HG02981 (cell line): Measurements from ENCODE around the gene TAGAP.

ENCODE experiments used
- ATAC-seq: cut with Tn5 transposase; IDR thresholded peaks from one replicate; pipeline ENCODE4 v1.9.1; 2021; ENCODE audit warnings: mild to moderate bottlenecking, moderate library complexity; ENCODE audit not compliant: unreplicated experiment

The TAGAP gene, protein sequence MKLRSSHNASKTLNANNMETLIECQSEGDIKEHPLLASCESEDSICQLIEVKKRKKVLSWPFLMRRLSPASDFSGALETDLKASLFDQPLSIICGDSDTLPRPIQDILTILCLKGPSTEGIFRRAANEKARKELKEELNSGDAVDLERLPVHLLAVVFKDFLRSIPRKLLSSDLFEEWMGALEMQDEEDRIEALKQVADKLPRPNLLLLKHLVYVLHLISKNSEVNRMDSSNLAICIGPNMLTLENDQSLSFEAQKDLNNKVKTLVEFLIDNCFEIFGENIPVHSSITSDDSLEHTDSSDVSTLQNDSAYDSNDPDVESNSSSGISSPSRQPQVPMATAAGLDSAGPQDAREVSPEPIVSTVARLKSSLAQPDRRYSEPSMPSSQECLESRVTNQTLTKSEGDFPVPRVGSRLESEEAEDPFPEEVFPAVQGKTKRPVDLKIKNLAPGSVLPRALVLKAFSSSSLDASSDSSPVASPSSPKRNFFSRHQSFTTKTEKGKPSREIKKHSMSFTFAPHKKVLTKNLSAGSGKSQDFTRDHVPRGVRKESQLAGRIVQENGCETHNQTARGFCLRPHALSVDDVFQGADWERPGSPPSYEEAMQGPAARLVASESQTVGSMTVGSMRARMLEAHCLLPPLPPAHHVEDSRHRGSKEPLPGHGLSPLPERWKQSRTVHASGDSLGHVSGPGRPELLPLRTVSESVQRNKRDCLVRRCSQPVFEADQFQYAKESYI

DNA sequence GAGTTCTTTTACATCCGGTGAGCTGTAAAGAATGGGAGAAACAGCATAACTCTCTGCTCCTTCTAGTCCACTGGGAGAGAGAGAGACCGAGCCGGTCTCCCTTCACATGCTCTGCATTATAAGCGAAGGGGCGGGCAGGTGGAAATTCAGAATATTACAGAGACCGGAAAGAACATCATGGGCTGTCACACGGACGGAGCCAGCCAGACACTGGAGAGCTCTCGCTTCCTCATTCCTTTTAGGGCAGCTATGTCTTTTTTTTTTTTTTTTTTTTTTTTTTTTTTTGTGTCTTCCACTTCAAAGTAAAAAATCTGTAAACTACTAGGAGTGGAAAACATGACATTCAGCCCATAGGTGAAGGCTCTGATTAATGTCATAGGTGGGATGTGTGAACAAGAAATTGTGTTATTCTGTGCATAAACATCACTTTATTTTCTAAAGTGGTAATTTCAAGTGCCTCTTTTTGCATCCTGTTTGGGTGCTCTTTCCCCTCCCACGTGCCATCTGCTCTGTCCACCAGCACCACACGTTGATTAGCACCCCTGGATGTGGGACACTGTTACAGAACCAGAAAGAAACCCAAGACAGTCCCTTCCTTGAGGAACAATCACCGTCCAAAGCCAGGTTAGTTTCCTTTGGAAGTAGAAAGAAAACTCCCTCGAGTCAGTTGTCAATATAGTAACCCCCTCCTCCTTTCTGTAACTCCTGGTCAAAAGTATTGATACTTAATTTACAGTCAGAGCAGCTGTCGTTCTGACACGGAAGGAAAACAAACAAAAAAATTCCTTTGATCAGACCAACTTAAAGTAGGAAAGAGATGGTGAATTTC lies at the start of gene TAGAP:
Gene TAGAP, minus strand, starts transcription at position 93 of the 829 bp plus-strand sequence. CDS start 845 bp downstream, outside the sequence.
- peak; percentile 70 for ATAC-seq

- no peak for ATAC-seq
Observed at GRCh38 chr6:159093609-159094443, 49.0 kb upstream of the TAGAP start.

DNA sequence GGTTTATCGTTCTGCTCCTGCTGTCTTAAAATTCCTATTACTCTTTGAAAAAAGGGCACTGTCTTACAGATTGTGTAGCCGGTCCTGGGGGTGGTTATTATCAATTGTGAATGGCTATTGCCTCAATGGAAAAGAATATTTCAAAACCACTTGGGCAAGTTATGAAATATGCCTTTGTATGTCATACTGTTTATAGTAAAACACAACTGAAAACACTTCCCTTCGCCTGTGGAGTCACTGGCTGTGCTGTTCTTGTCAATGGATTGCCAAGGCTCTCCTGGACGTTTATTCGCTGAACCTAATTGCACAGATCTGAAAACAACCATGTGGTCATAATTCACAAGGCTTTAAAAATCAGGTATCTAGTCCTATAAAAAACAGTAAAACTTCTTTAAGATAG lies 47.8 kb upstream of the TAGAP start:
- no peak for ATAC-seq

- ATAC-seq = no peak
Observed at GRCh38 chr6:159090530-159091480, 46.0 kb upstream of the TAGAP start.

DNA sequence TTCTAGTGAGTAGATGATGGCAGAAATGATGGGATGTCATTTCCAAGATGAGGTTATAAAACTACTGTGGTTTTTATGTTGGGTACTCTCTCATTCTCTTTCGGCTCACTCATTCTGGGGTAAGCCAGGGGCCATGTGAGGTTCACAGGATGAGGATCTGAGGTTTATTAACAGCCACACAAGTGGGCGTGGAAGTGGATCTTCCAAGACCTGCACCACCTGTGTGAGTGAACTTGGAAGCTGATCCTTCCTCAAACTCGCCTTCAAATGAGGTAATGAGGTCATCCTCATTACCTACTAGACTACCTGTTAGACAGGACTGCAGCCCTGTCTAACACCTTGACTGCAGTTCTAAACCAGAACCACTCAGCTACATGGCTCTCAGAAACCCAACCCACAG lies 45.1 kb upstream of the TAGAP start:
- no peak for ATAC-seq

- no peak for ATAC-seq
Observed at GRCh38 chr6:159089443-159089842, 44.7 kb upstream of the TAGAP start.

GRCh38 chr6:159086033-159086618 lies 41.3 kb upstream of the TAGAP start:
- ATAC-seq = no peak

GRCh38 chr6:159085396-159085895 lies 40.7 kb upstream of the TAGAP start:
- no peak for ATAC-seq

DNA sequence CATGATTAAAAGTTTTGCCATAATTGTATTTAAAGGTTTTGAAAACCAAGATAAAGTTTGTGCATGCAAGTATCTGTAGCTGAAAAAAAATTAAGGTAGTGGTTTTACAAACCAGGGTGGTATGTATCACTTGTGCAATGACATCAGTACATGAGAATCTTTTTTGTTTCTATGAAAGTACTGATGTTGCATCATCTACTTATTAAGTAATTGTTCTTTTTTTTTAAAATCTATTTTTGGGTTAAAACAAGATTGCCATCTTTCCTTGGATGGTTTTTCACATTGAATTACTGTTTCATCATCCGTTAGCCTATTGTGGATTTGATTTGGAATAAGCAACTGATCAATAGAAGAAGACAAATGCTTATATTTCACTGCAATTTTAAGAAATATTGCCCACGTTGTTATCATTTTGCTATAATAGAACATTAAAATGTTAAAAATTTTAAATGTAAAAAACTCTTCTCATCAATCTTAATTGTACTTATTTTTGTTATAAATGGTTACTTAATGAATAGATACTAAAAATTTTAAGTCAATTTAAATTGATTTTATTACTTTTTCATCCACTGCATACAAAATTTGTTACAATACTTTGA lies 39.8 kb upstream of the TAGAP start:
- ATAC-seq = no peak

DNA sequence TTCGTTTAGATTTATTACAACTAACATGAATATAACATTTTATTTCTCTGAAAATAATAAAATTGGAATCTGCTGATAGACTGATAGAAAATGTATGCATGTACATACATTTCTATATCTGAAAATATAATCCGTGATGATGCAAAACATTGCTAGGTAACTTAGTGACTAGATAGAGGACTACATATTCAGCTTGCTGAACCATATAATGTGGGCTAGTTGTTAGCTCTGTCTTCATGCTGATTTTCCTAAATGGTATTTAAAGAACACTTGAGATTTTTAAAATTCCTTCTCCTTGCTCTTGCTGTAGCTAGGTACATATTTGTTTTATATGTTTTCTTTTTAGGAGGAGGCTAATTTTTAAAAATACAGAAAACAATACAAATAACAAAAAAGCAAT lies 38.4 kb upstream of the TAGAP start:
- no peak for ATAC-seq

- no peak for ATAC-seq
Observed at GRCh38 chr6:159082039-159082815, 37.4 kb upstream of the TAGAP start.

GRCh38 chr6:159080217-159080976 lies 35.6 kb upstream of the TAGAP start:
- no peak for ATAC-seq

- no peak for ATAC-seq
Observed at GRCh38 chr6:159079367-159079766, 34.6 kb upstream of the TAGAP start.

DNA sequence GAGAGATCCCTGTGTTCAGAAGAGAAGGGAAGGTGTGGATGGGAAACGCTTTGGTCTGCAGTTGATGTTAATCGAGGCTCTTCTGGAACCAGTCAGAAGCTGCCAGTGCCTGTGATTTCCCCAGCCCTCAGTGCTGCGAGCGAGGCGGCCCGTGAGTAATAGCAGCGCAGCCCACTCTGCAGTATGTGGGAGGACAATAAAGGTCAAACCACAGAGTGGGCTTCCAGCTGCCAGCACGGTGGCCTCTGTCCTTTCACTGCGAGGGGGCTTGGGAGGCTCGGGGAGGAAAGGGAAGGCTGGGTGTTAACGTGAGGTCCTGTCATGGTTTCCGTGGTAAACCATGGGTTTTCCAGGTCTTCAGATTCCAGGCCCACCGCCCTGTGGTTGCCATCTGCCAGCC lies 32.3 kb upstream of the TAGAP start:
- ATAC-seq = no peak

- no peak for ATAC-seq
Observed at GRCh38 chr6:159075506-159076228, 30.9 kb upstream of the TAGAP start.

GRCh38 chr6:159074876-159075275 lies 30.1 kb upstream of the TAGAP start:
- ATAC-seq = no peak
